Peyer's patch (tissue), 4 donors: ENCODE measurements around the gene TSPAN3.

Experiments used
- POLR2A ChIP-seq, 2 donors: fragments of 450-650 bp; IDR thresholded peaks; one replicate each; pipeline ENCODE4 v1.5.1; 2017; ENCODE audit warnings: antibody characterized with exemption in 2 of 2, mild to moderate bottlenecking in 2 of 2, moderate library complexity in 2 of 2
- TF ChIP-seq, protein P1 (sequence below), 6 experiments: fragments of 450-650 bp in 4 of 6; fragments of 200-600 bp in 2 of 6; sonication (generic) in 1 of 6; IDR thresholded peaks; one replicate each; pipeline ENCODE4 v1.5.1; 2017 to 2019; ENCODE audit warnings: antibody characterized with exemption in 6 of 6, mild to moderate bottlenecking in 3 of 6, moderate library complexity in 1 of 6

DNA sequence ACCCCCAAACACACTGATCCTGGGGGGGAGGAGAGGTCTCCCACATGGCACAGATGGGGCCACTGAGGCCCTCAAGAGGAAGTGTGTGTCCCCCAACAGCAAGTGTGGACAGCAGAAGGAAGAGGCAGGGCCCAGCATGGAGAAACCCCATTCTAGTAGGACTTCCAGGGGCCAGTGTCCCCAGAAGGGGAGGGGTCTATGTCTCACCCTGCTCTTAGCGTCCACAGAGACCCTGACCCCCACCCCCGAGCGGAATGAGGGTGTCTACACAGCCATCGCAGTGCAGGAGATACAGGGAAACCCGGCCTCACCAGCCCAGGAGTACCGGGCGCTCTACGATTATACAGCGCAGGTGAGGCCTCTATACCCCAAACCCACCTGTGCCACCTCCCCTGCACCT is 35.3 kb downstream of the TSPAN3 start:
- TF ChIP-seq, protein P1, sequence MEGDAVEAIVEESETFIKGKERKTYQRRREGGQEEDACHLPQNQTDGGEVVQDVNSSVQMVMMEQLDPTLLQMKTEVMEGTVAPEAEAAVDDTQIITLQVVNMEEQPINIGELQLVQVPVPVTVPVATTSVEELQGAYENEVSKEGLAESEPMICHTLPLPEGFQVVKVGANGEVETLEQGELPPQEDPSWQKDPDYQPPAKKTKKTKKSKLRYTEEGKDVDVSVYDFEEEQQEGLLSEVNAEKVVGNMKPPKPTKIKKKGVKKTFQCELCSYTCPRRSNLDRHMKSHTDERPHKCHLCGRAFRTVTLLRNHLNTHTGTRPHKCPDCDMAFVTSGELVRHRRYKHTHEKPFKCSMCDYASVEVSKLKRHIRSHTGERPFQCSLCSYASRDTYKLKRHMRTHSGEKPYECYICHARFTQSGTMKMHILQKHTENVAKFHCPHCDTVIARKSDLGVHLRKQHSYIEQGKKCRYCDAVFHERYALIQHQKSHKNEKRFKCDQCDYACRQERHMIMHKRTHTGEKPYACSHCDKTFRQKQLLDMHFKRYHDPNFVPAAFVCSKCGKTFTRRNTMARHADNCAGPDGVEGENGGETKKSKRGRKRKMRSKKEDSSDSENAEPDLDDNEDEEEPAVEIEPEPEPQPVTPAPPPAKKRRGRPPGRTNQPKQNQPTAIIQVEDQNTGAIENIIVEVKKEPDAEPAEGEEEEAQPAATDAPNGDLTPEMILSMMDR (IDR thresholded peaks at IDR 0.05): no peak
- TF ChIP-seq POLR2A (IDR thresholded peaks at IDR 0.05): peak in 1 of 2 donors; percentile 5
